ENCODE measurements around the gene HIVEP1. TPM values are rescaled to one million over a fixed set of nuclear protein-coding genes. Genes with fewer than 3 reads are reported as not detected.

HIVEP1 gene
- total RNA-seq, 2 donors from 2014 or later, result 33.6 to 35.1 TPM

DNA sequence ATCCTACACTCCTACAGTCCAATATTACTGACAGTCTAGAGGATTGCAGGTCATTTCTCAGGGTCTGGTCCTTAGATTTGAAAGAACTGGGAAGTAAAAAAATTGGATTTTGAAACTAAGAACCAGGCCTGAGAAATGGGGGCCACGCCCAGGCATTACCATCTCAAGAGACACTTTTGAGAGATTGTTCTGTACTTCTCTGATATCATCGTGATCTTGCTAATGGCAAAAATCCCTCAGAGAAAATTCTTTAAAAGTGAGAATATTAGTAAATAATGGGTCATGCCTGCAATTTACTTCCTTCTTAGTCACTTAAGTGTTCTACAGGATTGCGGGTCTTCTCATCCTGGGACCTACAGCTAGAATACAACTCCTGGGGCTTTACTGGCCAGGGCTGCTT lies 42.0 kb upstream of the HIVEP1 start:
- Histone ChIP-seq H3K4me3 (ENCODE audit: low read length) (no peak overlapping the region), H3K9me3 (ENCODE audit: control insufficient read depth, low read length) (no peaks in the 10 kb centered on the region), H3K9ac (ENCODE audit: extremely low read depth, low read length, poor library complexity, severe bottlenecking) (no peak overlapping the region), H3K36me3 (ENCODE audit: control insufficient read depth, insufficient read depth, low read length) (no peaks in the 10 kb centered on the region), H3K27me3 (ENCODE audit: control insufficient read depth, insufficient read depth, low read length, poor library complexity, severe bottlenecking) (peaks cover 18% of the 10 kb centered on the region), H3K27ac (ENCODE audit: low read depth, low read length) (no peak overlapping the region), H3K4me1 (ENCODE audit: control insufficient read depth, insufficient read depth, low read length) (peaks cover 3% of the 10 kb centered on the region)
- peaks cover 24% of the 10 kb centered on the region for H3K27me3 Mint-ChIP-seq (ENCODE audit: insufficient read depth)
- H3K4me1 Mint-ChIP-seq, result peaks cover 7% of the 10 kb centered on the region
- no peak for DNase-seq
- H3K27ac Mint-ChIP-seq, result no peak overlapping the region
- 88 to 90% methylated on average over 1 to 3 of the region's 3 CpGs for WGBS, 2 experiments (ENCODE audit: insufficient coverage in 1 of 2, insufficient read length in 1 of 2)
- H3K9me3 Mint-ChIP-seq, result no peaks in the 10 kb centered on the region
- no peaks in the 10 kb centered on the region for H3K36me3 Mint-ChIP-seq (ENCODE audit: low read depth)
- H3K4me3 Mint-ChIP-seq, result no peak overlapping the region
- TF ChIP-seq CTCF (conservative IDR thresholded peaks at IDR 0.05), result no peak

- peaks cover 13% of the 10 kb centered on the region for H3K27me3 Mint-ChIP-seq (ENCODE audit: insufficient read depth)
- Histone ChIP-seq H3K27me3 (ENCODE audit: control insufficient read depth, insufficient read depth, low read length, poor library complexity, severe bottlenecking) (peaks cover 8% of the 10 kb centered on the region), H3K9me3 (ENCODE audit: control insufficient read depth, low read length) (no peaks in the 10 kb centered on the region), H3K9ac (ENCODE audit: extremely low read depth, low read length, poor library complexity, severe bottlenecking) (no peak overlapping the region), H3K36me3 (ENCODE audit: control insufficient read depth, insufficient read depth, low read length) (no peaks in the 10 kb centered on the region), H3K4me1 (ENCODE audit: control insufficient read depth, insufficient read depth, low read length) (peaks cover 3% of the 10 kb centered on the region), H3K4me3 (ENCODE audit: low read length) (no peak overlapping the region), H3K27ac (ENCODE audit: low read depth, low read length) (no peak overlapping the region)
- no peak for DNase-seq
- H3K4me3 Mint-ChIP-seq, result no peak overlapping the region
- H3K4me1 Mint-ChIP-seq, result peaks cover 7% of the 10 kb centered on the region
- WGBS, 2 experiments (ENCODE audit: insufficient coverage in 1 of 2, insufficient read length in 1 of 2), result 94 to 100% methylated on average over 2 of the region's 2 CpGs
- H3K36me3 Mint-ChIP-seq (ENCODE audit: low read depth), result no peaks in the 10 kb centered on the region
- no peaks in the 10 kb centered on the region for H3K9me3 Mint-ChIP-seq
- TF ChIP-seq CTCF (conservative IDR thresholded peaks at IDR 0.05), result no peak
- H3K27ac Mint-ChIP-seq, result no peak overlapping the region
These were observed 41.0 kb upstream of the HIVEP1 start for GRCh38 chr6:11971154-11971553.

DNA sequence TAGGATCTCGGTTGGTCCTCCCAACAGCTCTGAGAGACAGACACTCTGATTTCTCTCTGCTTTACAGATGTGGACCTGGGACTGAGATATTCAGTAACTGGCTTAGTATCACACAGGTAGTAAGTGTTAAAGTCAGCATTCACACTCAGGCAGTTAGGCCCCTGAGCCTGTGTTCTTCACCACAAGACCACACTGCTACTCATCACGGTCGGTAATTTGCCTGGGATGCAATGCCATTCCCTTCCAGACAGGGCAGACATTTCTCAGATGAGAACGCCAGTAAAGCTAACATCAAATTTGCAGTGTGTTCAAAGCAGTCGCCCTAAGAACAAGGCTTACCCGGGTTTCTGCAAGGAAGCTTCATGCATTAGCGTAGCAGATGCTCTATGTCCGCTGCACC lies 39.8 kb upstream of the HIVEP1 start:
- Histone ChIP-seq H3K9me3 (ENCODE audit: control insufficient read depth, low read length) (no peaks in the 10 kb centered on the region), H3K27ac (ENCODE audit: low read depth, low read length) (no peak overlapping the region), H3K4me1 (ENCODE audit: control insufficient read depth, insufficient read depth, low read length) (peaks cover 3% of the 10 kb centered on the region), H3K36me3 (ENCODE audit: control insufficient read depth, insufficient read depth, low read length) (no peaks in the 10 kb centered on the region), H3K4me3 (ENCODE audit: low read length) (no peak overlapping the region), H3K9ac (ENCODE audit: extremely low read depth, low read length, poor library complexity, severe bottlenecking) (no peak overlapping the region), H3K27me3 (ENCODE audit: control insufficient read depth, insufficient read depth, low read length, poor library complexity, severe bottlenecking) (peaks cover 3% of the 10 kb centered on the region)
- no peaks in the 10 kb centered on the region for H3K9me3 Mint-ChIP-seq
- no peaks in the 10 kb centered on the region for H3K36me3 Mint-ChIP-seq (ENCODE audit: low read depth)
- H3K4me3 Mint-ChIP-seq, result no peak overlapping the region
- DNase-seq, result no peak
- H3K4me1 Mint-ChIP-seq, result peaks cover 7% of the 10 kb centered on the region
- H3K27me3 Mint-ChIP-seq (ENCODE audit: insufficient read depth), result peaks cover 8% of the 10 kb centered on the region
- 91 to 94% methylated on average over 7 to 8 of the region's 8 CpGs for WGBS, 2 experiments (ENCODE audit: insufficient coverage in 1 of 2, insufficient read length in 1 of 2)
- H3K27ac Mint-ChIP-seq, result no peak overlapping the region
- TF ChIP-seq CTCF (conservative IDR thresholded peaks at IDR 0.05), result no peak

Measured in endodermal cell (in vitro differentiated cells).